ENCODE measurements around the gene TBC1D14. TPM values are rescaled to one million over a fixed set of nuclear protein-coding genes. Genes with fewer than 3 reads are reported as not detected.

TBC1D14 gene
- total RNA-seq, 1 experiment from 2014 or later = 36.3 TPM

GRCh38 chr4:7042503-7043283 is 133.1 kb downstream of the TBC1D14 start:
- intact Hi-C loops (cut with micrococcal nuclease; ENCODE audit: unreplicated experiment) (no loop called here), in situ Hi-C loops (cut with HindIII; ENCODE audit: low pct_unique_long_range_greater_than_20kb, low sequenced_read_pairs) (no loop called here)
- DNase-seq (ENCODE audit: low read depth, low spot score) = peak; percentile 53
- ChIA-PET POLR2A (no interaction called here), CTCF (interaction anchor here (0.6 kb wide), 4 partner anchors 9 to 39 kb away, joined by 3 to 10 read pairs (median 5); partner anchors contain the start of gene GRPEL1)
- peaks cover 30% of the 10 kb centered on the region for H3K4me1 ChIP-seq (ENCODE audit: control insufficient read depth, insufficient read depth, low read length)
- no peaks in the 10 kb centered on the region for H3K27me3 ChIP-seq (ENCODE audit: control insufficient read depth, insufficient read depth, low read length)
- no peaks in the 10 kb centered on the region for H3K36me3 ChIP-seq (ENCODE audit: control insufficient read depth, insufficient read depth, low read length)
- ATAC-seq = peak; percentile 93
- H3K4me3 ChIP-seq (ENCODE audit: low read depth in 2 of 2, low read length in 2 of 2) = peak overlapping the region; percentile 66 to 69
- no TSS peak for BruUV-seq (replicated peaks)
- TF ChIP-seq POLR2AphosphoS5 (IDR thresholded peaks at IDR 0.05; ENCODE audit: low read depth, low read length) = no peak
- 0 out of 2 replicates have a peak, but pooled peaks have one; percentile 83 for TF ChIP-seq CTCF (IDR thresholded peaks at IDR 0.05)
- no peak for TF ChIP-seq TCF7L2 (IDR thresholded peaks at IDR 0.05; ENCODE audit: low read depth, low read length)
- TF ChIP-seq SIN3A (IDR thresholded peaks at IDR 0.05; ENCODE audit: borderline replicate concordance, insufficient read depth, low read depth, low read length) = peak; percentile 97
- TF ChIP-seq REST (IDR thresholded peaks at IDR 0.05; ENCODE audit: insufficient read depth in 1 of 2, low read depth in 2 of 2, low read length in 1 of 2) = no peak
- H3K27ac ChIP-seq (ENCODE audit: low read length) = peak overlapping the region; percentile 39; the same call in 1 of the 2 replicates
- no peaks in the 10 kb centered on the region for H3K9me3 ChIP-seq (ENCODE audit: control insufficient read depth, insufficient read depth, low read depth, low read length)

GRCh38 chr4:7043284-7044136 is 133.9 kb downstream of the TBC1D14 start, which contains the start of gene TADA2B:
Gene TADA2B (plus strand): TSS chr4:7043372. CDS start chr4:7043580, 208 bp downstream.
- peak within 1 kb of the TSS; percentile 81 for H3K27ac ChIP-seq (ENCODE audit: low read length)
- H3K9me3 ChIP-seq (ENCODE audit: control insufficient read depth, insufficient read depth, low read depth, low read length) = no peaks in the 10 kb centered on the region
- in situ Hi-C loops (cut with HindIII; ENCODE audit: low pct_unique_long_range_greater_than_20kb, low sequenced_read_pairs) (no loop called here), intact Hi-C loops (cut with micrococcal nuclease; ENCODE audit: unreplicated experiment) (no loop called here)
- no peaks in the 10 kb centered on the region for H3K36me3 ChIP-seq (ENCODE audit: control insufficient read depth, insufficient read depth, low read length)
- peak; percentile 40 for ATAC-seq
- peaks cover 30% of the 10 kb centered on the region for H3K4me1 ChIP-seq (ENCODE audit: control insufficient read depth, insufficient read depth, low read length)
- ChIA-PET CTCF (interaction anchor here (0.6 kb wide), 1 partner anchor 38 kb away, joined by 10 read pairs; no protein-coding TSS in a partner anchor), POLR2A (no interaction called here)
- no TSS peak for BruUV-seq (replicated peaks)
- no peaks in the 10 kb centered on the region for H3K27me3 ChIP-seq (ENCODE audit: control insufficient read depth, insufficient read depth, low read length)
- no peak for DNase-seq (ENCODE audit: low read depth, low spot score)
- TF ChIP-seq POLR2AphosphoS5 (IDR thresholded peaks at IDR 0.05; ENCODE audit: low read depth, low read length) = no peak
- no peak; the same call in 1 of the 2 replicates for TF ChIP-seq CTCF (IDR thresholded peaks at IDR 0.05)
- TF ChIP-seq SIN3A (IDR thresholded peaks at IDR 0.05; ENCODE audit: borderline replicate concordance, insufficient read depth, low read depth, low read length) = no peak
- no peak for TF ChIP-seq REST (IDR thresholded peaks at IDR 0.05; ENCODE audit: insufficient read depth in 1 of 2, low read depth in 2 of 2, low read length in 1 of 2)
- no peak for TF ChIP-seq TCF7L2 (IDR thresholded peaks at IDR 0.05; ENCODE audit: low read depth, low read length)
- H3K4me3 ChIP-seq (ENCODE audit: low read depth in 2 of 2, low read length in 2 of 2) = peak within 1 kb of the TSS; percentile 76 to 80
